Activated CD4-positive, alpha-beta memory T cell treated with anti-CD3 and anti-CD28 coated beads for 36 hours (primary cell): ENCODE data around the gene TACR1. TPM values are rescaled to one million over a fixed set of nuclear protein-coding genes. Genes with fewer than 3 reads are reported as not detected.
"Not testable (repeated sequence)": the region's sequence is repeated elsewhere in the genome, so short reads cannot be mapped to it uniquely, and the experiment has no call there.

ENCODE experiments used
- CTCF ChIA-PET: fragments of 350-600 bp; sonication (Branson Sonifier 250); formaldehyde crosslinking; loops from one replicate; lab custom pipeline; 2021; ENCODE audit warnings: antibody characterized with exemption, inconsistent platforms; lab: Charles Lee
- POLR2A ChIA-PET: fragments of 350-600 bp; sonication (Branson Sonifier 250); formaldehyde crosslinking; loops from one replicate; lab custom pipeline; 2021; ENCODE audit warnings: antibody characterized with exemption; lab: Charles Lee
- DNase-seq: peaks from one replicate; pipeline ENCODE4 v3.0.0-alpha.2; 2020
- H3K27ac Mint-ChIP-seq: one replicate; pipeline ENCODE4 v1.8.0; 2021; ENCODE audit warnings: mixed read lengths
- H3K27me3 Mint-ChIP-seq: one replicate; pipeline ENCODE4 v1.8.0; 2021; ENCODE audit warnings: mixed read lengths
- H3K36me3 Mint-ChIP-seq: one replicate; pipeline ENCODE4 v1.8.0; 2021; ENCODE audit warnings: mixed read lengths
- H3K4me1 Mint-ChIP-seq: one replicate; pipeline ENCODE4 v1.8.0; 2021; ENCODE audit warnings: low read depth, mixed read lengths
- H3K4me3 Mint-ChIP-seq: one replicate; pipeline ENCODE4 v1.8.0; 2021; ENCODE audit warnings: mild to moderate bottlenecking, mixed read lengths
- H3K9me3 Mint-ChIP-seq: one replicate; pipeline ENCODE4 v1.8.0; 2021; ENCODE audit warnings: mixed read lengths
- intact Hi-C: fragments of 100-400 bp; cut with micrococcal nuclease; formaldehyde crosslinking; loops from one replicate; pipeline ENCODE4 v1.15.1; 2023
- total RNA-seq, 2 experiments: library from RNA; stranded (reverse); gene quantifications; one replicate each; pipeline ENCODE4 v1.2.3, GENCODE V29; 2021

Gene TACR1
- total RNA-seq, 2 experiments from 2014 or later = not detected

DNA sequence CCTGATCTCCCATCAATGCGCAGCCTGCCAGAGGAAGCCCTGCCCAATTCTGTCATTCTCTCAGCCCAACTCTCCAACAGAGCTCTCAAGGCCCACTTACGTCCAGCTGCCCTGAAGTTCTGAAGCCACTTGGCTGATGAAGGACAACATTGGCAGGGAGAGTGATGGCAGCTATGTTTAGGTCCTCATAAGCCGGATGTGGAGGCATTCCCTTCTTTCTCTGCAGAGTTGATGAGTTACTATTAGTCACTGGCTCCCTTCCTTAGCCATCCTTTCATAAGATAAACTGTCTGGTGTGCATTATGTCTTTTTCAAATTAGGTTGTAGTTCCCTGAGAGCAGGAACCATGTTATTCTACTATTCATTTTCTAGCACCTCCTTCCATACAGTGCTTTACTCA is 22.5 kb upstream of the TACR1 start:
- POLR2A ChIA-PET = no interaction called here
- no peaks in the 10 kb centered on the region for H3K9me3 Mint-ChIP-seq
- no peak overlapping the region for H3K27ac Mint-ChIP-seq
- H3K36me3 Mint-ChIP-seq = no peaks in the 10 kb centered on the region
- H3K4me1 Mint-ChIP-seq = no peaks in the 10 kb centered on the region
- H3K27me3 Mint-ChIP-seq = peaks cover 5% of the 10 kb centered on the region
- no peak overlapping the region for H3K4me3 Mint-ChIP-seq
- intact Hi-C loops = no loop called here
- DNase-seq = no peak
- CTCF ChIA-PET = no interaction called here

GRCh38 chr2:75219213-75219612 is 19.9 kb upstream of the TACR1 start:
- CTCF ChIA-PET, H3K27ac Mint-ChIP-seq, H3K9me3 Mint-ChIP-seq, H3K36me3 Mint-ChIP-seq, intact Hi-C loops, DNase-seq, H3K27me3 Mint-ChIP-seq, H3K4me1 Mint-ChIP-seq, H3K4me3 Mint-ChIP-seq, POLR2A ChIA-PET: not testable (repeated sequence)

DNA sequence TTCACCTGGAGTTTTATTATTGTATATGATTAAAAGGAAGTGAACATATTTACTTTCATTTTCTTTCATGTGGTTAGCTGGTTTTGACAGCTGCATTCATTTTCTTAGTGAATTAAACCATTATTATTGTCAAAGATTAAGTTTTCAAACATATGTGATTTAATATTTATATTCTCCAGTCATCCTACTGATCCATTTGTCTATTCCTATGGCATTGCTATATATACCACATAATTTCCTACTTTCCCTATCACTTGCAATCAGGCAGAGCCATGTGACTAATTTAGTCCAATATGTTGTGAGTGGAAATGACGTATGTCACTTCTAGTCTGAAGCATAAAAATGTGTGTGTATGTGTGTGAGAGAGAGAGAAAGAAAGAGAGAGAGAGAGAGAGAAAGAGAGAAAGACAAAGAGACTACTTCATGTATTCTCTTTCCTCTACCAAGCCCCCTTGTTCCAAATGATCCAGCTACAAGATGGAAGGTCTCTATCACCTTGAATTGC is 12.0 kb upstream of the TACR1 start:
- Mint-ChIP-seq H3K9me3 (no peaks in the 10 kb centered on the region), H3K4me1 (peaks cover 4% of the 10 kb centered on the region), H3K27me3 (peaks cover 12% of the 10 kb centered on the region), H3K4me3 (no peak overlapping the region), H3K36me3 (no peaks in the 10 kb centered on the region), H3K27ac (no peak overlapping the region)
- intact Hi-C loops = no loop called here
- POLR2A ChIA-PET = no interaction called here
- CTCF ChIA-PET = interaction anchor here (0.6 kb wide), 1 partner anchor 16 kb away, joined by 3 read pairs; no protein-coding TSS in a partner anchor
- DNase-seq = no peak

DNA sequence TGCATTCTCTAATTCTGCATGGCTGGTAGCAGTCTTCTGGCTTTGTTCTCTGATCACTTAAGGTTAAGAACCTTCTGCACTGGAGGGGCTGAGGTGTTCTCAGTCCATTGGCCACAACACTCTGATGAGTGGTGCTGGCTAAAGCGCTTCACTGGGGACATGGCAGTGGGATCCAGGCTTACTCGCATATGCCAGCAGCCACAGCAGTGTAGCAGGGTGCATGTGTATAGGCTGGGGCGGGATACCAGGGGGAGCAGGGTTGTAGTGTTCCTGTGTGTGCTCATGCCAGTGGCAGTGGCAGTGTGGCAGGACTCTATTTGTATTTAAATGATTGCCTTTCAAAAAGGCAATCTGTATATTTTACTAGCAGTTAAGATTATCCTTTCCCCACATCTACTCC is 11.1 kb upstream of the TACR1 start:
- intact Hi-C loops = no loop called here
- H3K4me3 Mint-ChIP-seq = no peak overlapping the region
- peaks cover 4% of the 10 kb centered on the region for H3K4me1 Mint-ChIP-seq
- CTCF ChIA-PET = no interaction called here
- no peak for DNase-seq
- no peaks in the 10 kb centered on the region for H3K36me3 Mint-ChIP-seq
- no peak overlapping the region for H3K27ac Mint-ChIP-seq
- POLR2A ChIA-PET = no interaction called here
- H3K9me3 Mint-ChIP-seq = no peaks in the 10 kb centered on the region
- H3K27me3 Mint-ChIP-seq = peaks cover 12% of the 10 kb centered on the region

- CTCF ChIA-PET = no interaction called here
- Mint-ChIP-seq H3K9me3 (no peaks in the 10 kb centered on the region), H3K4me3 (no peak overlapping the region), H3K27me3 (peaks cover 21% of the 10 kb centered on the region), H3K36me3 (no peaks in the 10 kb centered on the region), H3K27ac (no peak overlapping the region), H3K4me1 (peaks cover 4% of the 10 kb centered on the region)
- intact Hi-C loops = no loop called here
- no peak for DNase-seq
- POLR2A ChIA-PET = no interaction called here
Observed at GRCh38 chr2:75208738-75209137, 9.4 kb upstream of the TACR1 start.

DNA sequence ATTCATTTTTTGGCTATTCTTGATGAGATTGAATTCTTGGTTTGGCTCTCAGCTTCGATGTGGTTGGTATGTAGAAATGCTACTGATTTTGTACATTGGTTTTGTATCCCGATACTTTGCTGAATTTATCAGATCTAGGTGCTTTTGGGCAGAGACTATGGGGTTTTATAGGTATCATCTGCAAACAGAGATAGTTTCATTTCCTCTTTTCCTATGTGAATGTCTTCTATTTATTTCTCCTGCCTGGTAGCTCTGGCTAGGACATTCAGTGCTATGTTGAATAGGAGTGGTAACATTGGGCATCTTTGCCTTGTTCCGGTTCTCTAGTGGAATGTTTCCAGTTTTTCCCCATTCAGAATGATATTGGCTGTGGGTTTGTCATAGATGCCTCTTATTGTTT is 5.5 kb upstream of the TACR1 start:
- no peak for DNase-seq
- intact Hi-C loops = no loop called here
- no peaks in the 10 kb centered on the region for H3K36me3 Mint-ChIP-seq
- no peak overlapping the region for H3K4me3 Mint-ChIP-seq
- ChIA-PET POLR2A (no interaction called here), CTCF (no interaction called here)
- H3K27me3 Mint-ChIP-seq = peaks cover 41% of the 10 kb centered on the region
- H3K4me1 Mint-ChIP-seq = peaks cover 4% of the 10 kb centered on the region
- H3K9me3 Mint-ChIP-seq = no peaks in the 10 kb centered on the region
- H3K27ac Mint-ChIP-seq = no peak overlapping the region

GRCh38 chr2:75202359-75202758 is 3.0 kb upstream of the TACR1 start:
- ChIA-PET CTCF (no interaction called here), POLR2A (no interaction called here)
- Mint-ChIP-seq H3K4me1 (peaks cover 9% of the 10 kb centered on the region), H3K9me3 (no peaks in the 10 kb centered on the region), H3K27ac (no peak overlapping the region), H3K4me3 (no peak overlapping the region), H3K27me3 (peaks cover 50% of the 10 kb centered on the region), H3K36me3 (no peaks in the 10 kb centered on the region)
- DNase-seq = no peak
- intact Hi-C loops = no loop called here

- CTCF ChIA-PET = interaction anchor here (0.7 to 1.6 kb wide), 7 partner anchors 12 to 281 kb away, joined by 3 to 8 read pairs (median 4); no protein-coding TSS in a partner anchor
Observed at GRCh38 chr2:75200140-75201096, 1.1 kb upstream of the TACR1 start.

DNA sequence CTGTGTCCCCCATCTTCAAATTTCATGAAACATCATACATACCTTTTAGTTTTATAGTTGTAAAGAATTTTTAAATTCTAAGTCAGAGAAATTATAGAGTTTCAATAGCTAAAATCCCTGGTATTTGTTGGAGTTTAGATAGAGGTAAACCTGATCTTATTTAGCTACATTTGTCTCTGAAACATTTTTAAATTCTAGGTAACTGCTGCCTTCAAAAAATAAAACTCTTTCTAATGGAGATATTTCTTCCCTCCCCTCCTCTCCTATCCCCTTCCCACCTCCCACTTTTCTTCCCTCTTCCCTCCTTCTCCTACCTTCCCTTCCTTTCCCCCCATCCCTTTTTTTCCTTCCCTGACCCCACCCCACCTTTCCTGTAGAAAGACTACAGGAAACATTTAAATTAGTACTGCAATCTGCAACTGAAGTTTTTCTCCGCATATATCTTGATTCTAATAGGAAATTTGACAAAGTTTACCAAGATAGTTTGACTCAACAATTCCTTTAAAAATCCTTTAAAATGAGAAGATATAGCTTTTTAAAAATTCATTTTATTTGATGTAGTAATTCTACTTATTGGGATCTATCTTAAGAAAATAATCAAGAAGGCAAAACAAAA is 4.1 kb downstream of the TACR1 start:
- no peak for DNase-seq
- Mint-ChIP-seq H3K27ac (no peak overlapping the region), H3K4me1 (peaks cover 4% of the 10 kb centered on the region), H3K36me3 (no peaks in the 10 kb centered on the region), H3K9me3 (no peaks in the 10 kb centered on the region), H3K4me3 (no peak overlapping the region), H3K27me3 (peaks cover 36% of the 10 kb centered on the region)
- intact Hi-C loops = no loop called here
- CTCF ChIA-PET = interaction anchor here (0.7 kb wide), 1 partner anchor 16 kb away, joined by 3 read pairs; no protein-coding TSS in a partner anchor
- POLR2A ChIA-PET = no interaction called here

More at GRCh38 chr2:75200140-75201096, 1.1 kb upstream of the TACR1 start:
- Mint-ChIP-seq H3K27me3 (peaks cover 50% of the 10 kb centered on the region), H3K36me3 (no peaks in the 10 kb centered on the region), H3K4me1 (peaks cover 9% of the 10 kb centered on the region), H3K27ac (no peak overlapping the region), H3K4me3 (no peak overlapping the region), H3K9me3 (no peaks in the 10 kb centered on the region)
- POLR2A ChIA-PET = no interaction called here
- peak; percentile 20 for DNase-seq
- intact Hi-C loops = no loop called here

GRCh38 chr2:75194184-75194868 is 5.0 kb downstream of the TACR1 start:
- peaks cover under 1% of the 10 kb centered on the region for H3K4me1 Mint-ChIP-seq
- H3K27me3 Mint-ChIP-seq = peaks cover 33% of the 10 kb centered on the region
- no peaks in the 10 kb centered on the region for H3K9me3 Mint-ChIP-seq
- H3K27ac Mint-ChIP-seq = no peak overlapping the region
- ChIA-PET CTCF (no interaction called here), POLR2A (no interaction called here)
- H3K36me3 Mint-ChIP-seq = no peaks in the 10 kb centered on the region
- intact Hi-C loops = no loop called here
- no peak for DNase-seq
- H3K4me3 Mint-ChIP-seq = no peak overlapping the region

GRCh38 chr2:75192496-75192895 is 6.8 kb downstream of the TACR1 start:
- ChIA-PET POLR2A (no interaction called here), CTCF (no interaction called here)
- Mint-ChIP-seq H3K27ac (no peak overlapping the region), H3K9me3 (no peaks in the 10 kb centered on the region), H3K4me3 (no peak overlapping the region), H3K27me3 (peaks cover 20% of the 10 kb centered on the region), H3K36me3 (no peaks in the 10 kb centered on the region), H3K4me1 (no peaks in the 10 kb centered on the region)
- intact Hi-C loops = no loop called here
- DNase-seq = no peak
